ENCODE data around the gene NFKBIE.

Gene NFKBIE

DNA sequence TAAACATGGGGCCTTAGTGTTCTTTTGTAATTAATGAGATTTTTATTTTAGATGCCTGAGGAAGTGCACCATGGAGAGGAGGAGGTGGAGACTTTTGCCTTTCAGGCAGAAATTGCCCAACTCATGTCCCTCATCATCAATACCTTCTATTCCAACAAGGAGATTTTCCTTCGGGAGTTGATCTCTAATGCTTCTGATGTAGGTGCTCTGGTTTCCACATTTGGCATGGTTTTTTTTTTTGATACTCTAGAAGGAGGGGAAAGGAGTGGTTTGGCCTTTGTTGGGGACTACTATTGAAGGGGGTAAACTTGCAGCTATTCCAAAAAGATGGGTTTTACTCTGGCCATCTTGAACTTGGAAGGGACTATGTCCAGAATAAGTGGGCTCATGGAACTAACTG lies 16.8 kb downstream of the NFKBIE start:
- H4K20me1 ChIP-seq (ENCODE audit: insufficient read depth, low read length), result no peaks in the 10 kb centered on the region
- H3F3A ChIP-seq (ENCODE audit: insufficient read depth, low read length), result 0 out of 2 replicates have a peak, but pooled peaks cover 16% of the 10 kb centered on the region

GRCh38 chr6:44247338-44248302 lies 17.7 kb downstream of the NFKBIE start:
- H3K9me3 ChIP-seq (ENCODE audit: low read length), result no peaks in the 10 kb centered on the region
- peak overlapping the region; percentile 99 for H3K9ac ChIP-seq (ENCODE audit: low read length)
- no peak overlapping the region for H2AFZ ChIP-seq (ENCODE audit: low read length)
- H3K4me3 ChIP-seq (ENCODE audit: low read depth, low read length, poor library complexity, severe bottlenecking), result peak overlapping the region; percentile 98
- H3K36me3 ChIP-seq (ENCODE audit: insufficient read depth, low read length), result peaks cover 56% of the 10 kb centered on the region
- H4K20me1 ChIP-seq (ENCODE audit: insufficient read depth, low read length), result no peaks in the 10 kb centered on the region
- no peaks in the 10 kb centered on the region for H3K27me3 ChIP-seq (ENCODE audit: insufficient read depth, low read length)
- peak overlapping the region; percentile 82 for H3K4me2 ChIP-seq (ENCODE audit: low read length)
- 0 out of 2 replicates have a peak, but pooled peaks cover 7% of the 10 kb centered on the region for H3F3A ChIP-seq (ENCODE audit: insufficient read depth, low read length)
- H3K79me2 ChIP-seq (ENCODE audit: insufficient read depth, low read length), result peaks cover 22% of the 10 kb centered on the region
- H3K27ac ChIP-seq (ENCODE audit: low read depth, low read length, poor library complexity, severe bottlenecking), result peak overlapping the region; percentile 84
- H3K4me1 ChIP-seq (ENCODE audit: insufficient read depth, low read length, severe bottlenecking), result peaks cover 25% of the 10 kb centered on the region
- TF ChIP-seq EZH2 (IDR thresholded peaks at IDR 0.05; ENCODE audit: borderline replicate concordance, low read length), result no peak
- TF ChIP-seq, protein P1, sequence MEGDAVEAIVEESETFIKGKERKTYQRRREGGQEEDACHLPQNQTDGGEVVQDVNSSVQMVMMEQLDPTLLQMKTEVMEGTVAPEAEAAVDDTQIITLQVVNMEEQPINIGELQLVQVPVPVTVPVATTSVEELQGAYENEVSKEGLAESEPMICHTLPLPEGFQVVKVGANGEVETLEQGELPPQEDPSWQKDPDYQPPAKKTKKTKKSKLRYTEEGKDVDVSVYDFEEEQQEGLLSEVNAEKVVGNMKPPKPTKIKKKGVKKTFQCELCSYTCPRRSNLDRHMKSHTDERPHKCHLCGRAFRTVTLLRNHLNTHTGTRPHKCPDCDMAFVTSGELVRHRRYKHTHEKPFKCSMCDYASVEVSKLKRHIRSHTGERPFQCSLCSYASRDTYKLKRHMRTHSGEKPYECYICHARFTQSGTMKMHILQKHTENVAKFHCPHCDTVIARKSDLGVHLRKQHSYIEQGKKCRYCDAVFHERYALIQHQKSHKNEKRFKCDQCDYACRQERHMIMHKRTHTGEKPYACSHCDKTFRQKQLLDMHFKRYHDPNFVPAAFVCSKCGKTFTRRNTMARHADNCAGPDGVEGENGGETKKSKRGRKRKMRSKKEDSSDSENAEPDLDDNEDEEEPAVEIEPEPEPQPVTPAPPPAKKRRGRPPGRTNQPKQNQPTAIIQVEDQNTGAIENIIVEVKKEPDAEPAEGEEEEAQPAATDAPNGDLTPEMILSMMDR (IDR thresholded peaks at IDR 0.05; ENCODE audit: low read length), result 0 out of 2 replicates have a peak, but pooled peaks have one; percentile 1
- no peaks in the 10 kb centered on the region for H3K9me2 ChIP-seq (ENCODE audit: low read depth, low read length)

More for the DNA sequence above, 16.8 kb downstream of the NFKBIE start:
- no peaks in the 10 kb centered on the region for H3K9me2 ChIP-seq (ENCODE audit: low read depth, low read length)
- H3K4me3 ChIP-seq (ENCODE audit: low read depth, low read length, poor library complexity, severe bottlenecking), result peak overlapping the region; percentile 98
- H3K9me3 ChIP-seq (ENCODE audit: low read length), result no peaks in the 10 kb centered on the region
- peak overlapping the region; percentile 84 for H3K27ac ChIP-seq (ENCODE audit: low read depth, low read length, poor library complexity, severe bottlenecking)
- peaks cover 66% of the 10 kb centered on the region for H3K36me3 ChIP-seq (ENCODE audit: insufficient read depth, low read length)
- TF ChIP-seq, protein P1 (IDR thresholded peaks at IDR 0.05; ENCODE audit: low read length), result no peak
- TF ChIP-seq EZH2 (IDR thresholded peaks at IDR 0.05; ENCODE audit: borderline replicate concordance, low read length), result no peak
- H3K79me2 ChIP-seq (ENCODE audit: insufficient read depth, low read length), result peaks cover 22% of the 10 kb centered on the region
- no peak overlapping the region for H2AFZ ChIP-seq (ENCODE audit: low read length)
- peak overlapping the region; percentile 99 for H3K9ac ChIP-seq (ENCODE audit: low read length)
- peak overlapping the region; percentile 82 for H3K4me2 ChIP-seq (ENCODE audit: low read length)
- peaks cover 25% of the 10 kb centered on the region for H3K4me1 ChIP-seq (ENCODE audit: insufficient read depth, low read length, severe bottlenecking)
- H3K27me3 ChIP-seq (ENCODE audit: insufficient read depth, low read length), result no peaks in the 10 kb centered on the region

DNA sequence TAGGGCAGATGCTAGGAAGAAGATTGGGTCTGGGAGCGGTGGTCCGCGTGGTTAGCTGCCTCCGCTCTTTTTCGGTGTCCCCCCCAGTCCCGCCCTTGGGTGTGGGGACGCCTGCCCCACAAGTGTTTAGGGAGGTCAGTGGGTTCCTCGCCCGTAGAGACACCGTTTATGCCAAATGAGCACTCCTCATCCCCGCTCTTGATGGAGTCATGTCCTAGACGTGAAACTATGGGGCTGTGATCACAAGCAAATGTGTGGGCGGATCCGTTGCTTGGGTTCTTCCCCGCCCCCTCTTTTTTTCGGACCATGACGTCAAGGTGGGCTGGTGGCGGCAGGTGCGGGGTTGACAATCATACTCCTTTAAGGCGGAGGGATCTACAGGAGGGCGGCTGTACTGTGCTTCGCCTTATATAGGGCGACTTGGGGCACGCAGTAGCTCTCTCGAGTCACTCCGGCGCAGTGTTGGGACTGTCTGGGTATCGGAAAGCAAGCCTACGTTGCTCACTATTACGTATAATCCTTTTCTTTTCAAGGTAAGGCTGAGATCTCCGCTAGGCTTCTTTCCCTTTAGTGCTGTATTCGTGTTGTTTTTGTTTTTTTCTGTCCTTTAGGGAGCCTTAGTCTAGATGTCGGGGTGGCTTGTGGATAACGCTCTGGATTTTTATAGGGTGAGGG lies 18.6 kb downstream of the NFKBIE start, which contains the start of gene HSP90AB1:
HSP90AB1 (plus strand) TSS at position 439 of the 675 bp plus-strand sequence. CDS start 1,529 bp downstream, outside the sequence.
- Histone ChIP-seq H2AFZ (ENCODE audit: low read length) (no peak within 1 kb of the TSS), H3K36me3 (ENCODE audit: insufficient read depth, low read length) (peaks cover 48% of the 10 kb centered on the region), H4K20me1 (ENCODE audit: insufficient read depth, low read length) (no peaks in the 10 kb centered on the region), H3K4me3 (ENCODE audit: low read depth, low read length, poor library complexity, severe bottlenecking) (peak within 1 kb of the TSS; percentile 98), H3K4me2 (ENCODE audit: low read length) (peak within 1 kb of the TSS; percentile 82), H3K27ac (ENCODE audit: low read depth, low read length, poor library complexity, severe bottlenecking) (peak within 1 kb of the TSS; percentile 84), H3K9ac (ENCODE audit: low read length) (peak within 1 kb of the TSS; percentile 99), H3K9me3 (ENCODE audit: low read length) (no peaks in the 10 kb centered on the region), H3K27me3 (ENCODE audit: insufficient read depth, low read length) (no peaks in the 10 kb centered on the region), H3K9me2 (ENCODE audit: low read depth, low read length) (no peaks in the 10 kb centered on the region), H3F3A (ENCODE audit: insufficient read depth, low read length) (0 out of 2 replicates have a peak, but pooled peaks cover 5% of the 10 kb centered on the region), H3K79me2 (ENCODE audit: insufficient read depth, low read length) (peaks cover 22% of the 10 kb centered on the region), H3K4me1 (ENCODE audit: insufficient read depth, low read length, severe bottlenecking) (peaks cover 25% of the 10 kb centered on the region)
- TF ChIP-seq EZH2 (IDR thresholded peaks at IDR 0.05; ENCODE audit: borderline replicate concordance, low read length), result no peak
- TF ChIP-seq, protein P1 (IDR thresholded peaks at IDR 0.05; ENCODE audit: low read length), result 0 out of 2 replicates have a peak, but pooled peaks have one; percentile 4

Data from OCI-LY1 (cell line).